SU-DHL-6 (cell line): ENCODE measurements around the gene SCAF1.

ENCODE experiments used
- EZH2phosphoT487 ChIP-seq: fragments of 200-600 bp; sonication (generic), shearing (Covaris generic); conservative IDR thresholded peaks from 2 replicates; pipeline ENCODE4 v1.6.1; 2018; ENCODE audit warnings: mild to moderate bottlenecking, antibody characterized with exemption, low read length, moderate library complexity, mixed read lengths
- TF ChIP-seq, protein P1 (sequence below): fragments of 200-600 bp; sonication (generic); IDR thresholded peaks from one replicate; pipeline ENCODE4 v1.5.1; 2017; ENCODE audit warnings: antibody characterized with exemption, mild to moderate bottlenecking, low read length, moderate library complexity; ENCODE audit not compliant: insufficient read depth, poor library complexity, severe bottlenecking

DNA sequence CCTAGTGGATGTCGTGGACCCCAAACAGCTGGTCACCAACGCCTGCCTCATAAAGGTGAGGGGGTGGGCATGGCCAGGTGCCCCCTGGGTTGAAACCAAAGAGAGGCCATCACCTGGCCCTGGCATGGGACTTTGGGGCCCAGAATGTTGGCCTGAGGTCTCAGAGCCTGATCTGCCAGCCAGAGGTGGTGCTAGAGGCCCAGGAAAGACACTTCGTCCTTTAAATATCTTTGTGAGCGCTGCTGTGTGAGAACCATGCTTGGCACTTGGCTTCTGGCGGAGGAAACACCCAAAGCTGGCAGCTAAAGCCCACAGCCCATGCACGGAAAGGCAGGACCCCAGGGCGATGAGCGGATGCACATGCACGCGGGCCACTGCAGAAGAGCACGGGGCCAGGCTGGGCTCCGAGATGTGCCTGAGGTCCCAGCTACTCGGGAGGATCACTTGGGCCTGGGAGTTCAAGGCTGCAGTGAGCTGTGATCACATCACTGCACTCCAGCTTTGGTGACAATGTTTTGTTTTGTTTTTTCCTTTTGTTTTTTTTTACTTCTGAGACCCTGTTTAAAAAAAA, 43.1 kb downstream of the SCAF1 start:
- TF ChIP-seq, protein P1, sequence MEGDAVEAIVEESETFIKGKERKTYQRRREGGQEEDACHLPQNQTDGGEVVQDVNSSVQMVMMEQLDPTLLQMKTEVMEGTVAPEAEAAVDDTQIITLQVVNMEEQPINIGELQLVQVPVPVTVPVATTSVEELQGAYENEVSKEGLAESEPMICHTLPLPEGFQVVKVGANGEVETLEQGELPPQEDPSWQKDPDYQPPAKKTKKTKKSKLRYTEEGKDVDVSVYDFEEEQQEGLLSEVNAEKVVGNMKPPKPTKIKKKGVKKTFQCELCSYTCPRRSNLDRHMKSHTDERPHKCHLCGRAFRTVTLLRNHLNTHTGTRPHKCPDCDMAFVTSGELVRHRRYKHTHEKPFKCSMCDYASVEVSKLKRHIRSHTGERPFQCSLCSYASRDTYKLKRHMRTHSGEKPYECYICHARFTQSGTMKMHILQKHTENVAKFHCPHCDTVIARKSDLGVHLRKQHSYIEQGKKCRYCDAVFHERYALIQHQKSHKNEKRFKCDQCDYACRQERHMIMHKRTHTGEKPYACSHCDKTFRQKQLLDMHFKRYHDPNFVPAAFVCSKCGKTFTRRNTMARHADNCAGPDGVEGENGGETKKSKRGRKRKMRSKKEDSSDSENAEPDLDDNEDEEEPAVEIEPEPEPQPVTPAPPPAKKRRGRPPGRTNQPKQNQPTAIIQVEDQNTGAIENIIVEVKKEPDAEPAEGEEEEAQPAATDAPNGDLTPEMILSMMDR, result no peak
- no peak for TF ChIP-seq EZH2phosphoT487
